Chondrocyte (in vitro differentiated cells): Measurements from ENCODE around the gene SEC31A. TPM values are rescaled to one million over a fixed set of nuclear protein-coding genes. Genes with fewer than 3 reads are reported as not detected.
A peak's percentile ranks its signal among the peaks of the same experiment; 100 is the strongest.
"Not testable (repeated sequence)": the region's sequence is repeated elsewhere in the genome, so short reads cannot be mapped to it uniquely, and the experiment has no call there.

Experiments
- DNase-seq: peaks from one replicate; pipeline ENCODE4 v3.0.0; 2021; ENCODE audit warnings: mixed read lengths, low spot score
- H3K27ac Mint-ChIP-seq: one replicate; pipeline ENCODE4 v1.8.0; 2021; ENCODE audit warnings: mild to moderate bottlenecking, moderate library complexity, mixed read lengths; ENCODE audit not compliant: unreplicated experiment
- H3K27me3 Mint-ChIP-seq: 2 replicates; pipeline ENCODE4 v1.8.0; 2021; ENCODE audit warnings: low read depth, mixed read lengths
- H3K36me3 Mint-ChIP-seq: 2 replicates; pipeline ENCODE4 v1.8.0; 2021; ENCODE audit warnings: low read depth, mixed read lengths
- H3K4me1 Mint-ChIP-seq: 2 replicates; pipeline ENCODE4 v1.8.0; 2021; ENCODE audit warnings: low read depth, mild to moderate bottlenecking, mixed read lengths
- H3K4me3 Mint-ChIP-seq: one replicate; pipeline ENCODE4 v1.8.0; 2021; ENCODE audit warnings: mild to moderate bottlenecking, moderate library complexity, mixed read lengths; ENCODE audit not compliant: unreplicated experiment
- H3K9me3 Mint-ChIP-seq: 2 replicates; pipeline ENCODE4 v1.8.0; 2021; ENCODE audit warnings: low read depth, mixed read lengths
- total RNA-seq: library from RNA; stranded (reverse); gene quantifications from 3 replicates; pipeline ENCODE4 v1.2.1, GENCODE V29; 2021
- TF ChIP-seq, protein P1 (sequence below): fragments of 200-600 bp; sonication (generic); IDR thresholded peaks from 2 replicates; pipeline ENCODE4 v1.5.0; 2021; ENCODE audit warnings: antibody characterized with exemption, mild to moderate bottlenecking, moderate library complexity

Gene SEC31A
- total RNA-seq, 1 donor from 2014 or later: 421 TPM

DNA sequence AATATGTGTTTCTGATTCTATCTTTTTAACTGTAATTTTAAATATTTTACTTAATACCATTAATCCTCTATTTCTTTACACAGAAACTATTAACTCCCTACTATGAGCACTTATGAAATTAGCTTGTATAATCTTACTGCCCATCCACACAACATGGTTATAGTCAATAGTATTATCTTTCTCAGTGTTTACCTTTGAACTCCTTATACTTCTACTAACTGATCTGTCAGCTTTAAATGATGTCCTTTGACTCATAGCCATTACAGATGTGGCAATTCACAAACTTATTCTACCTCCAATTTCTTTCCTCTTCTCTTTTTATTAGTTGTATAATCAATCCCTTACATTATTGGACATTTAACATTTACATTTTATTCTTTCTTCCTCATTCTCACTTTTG lies 5.5 kb downstream of the SEC31A start:
- H3K36me3 Mint-ChIP-seq: peaks cover 8% of the 10 kb centered on the region
- TF ChIP-seq, protein P1, sequence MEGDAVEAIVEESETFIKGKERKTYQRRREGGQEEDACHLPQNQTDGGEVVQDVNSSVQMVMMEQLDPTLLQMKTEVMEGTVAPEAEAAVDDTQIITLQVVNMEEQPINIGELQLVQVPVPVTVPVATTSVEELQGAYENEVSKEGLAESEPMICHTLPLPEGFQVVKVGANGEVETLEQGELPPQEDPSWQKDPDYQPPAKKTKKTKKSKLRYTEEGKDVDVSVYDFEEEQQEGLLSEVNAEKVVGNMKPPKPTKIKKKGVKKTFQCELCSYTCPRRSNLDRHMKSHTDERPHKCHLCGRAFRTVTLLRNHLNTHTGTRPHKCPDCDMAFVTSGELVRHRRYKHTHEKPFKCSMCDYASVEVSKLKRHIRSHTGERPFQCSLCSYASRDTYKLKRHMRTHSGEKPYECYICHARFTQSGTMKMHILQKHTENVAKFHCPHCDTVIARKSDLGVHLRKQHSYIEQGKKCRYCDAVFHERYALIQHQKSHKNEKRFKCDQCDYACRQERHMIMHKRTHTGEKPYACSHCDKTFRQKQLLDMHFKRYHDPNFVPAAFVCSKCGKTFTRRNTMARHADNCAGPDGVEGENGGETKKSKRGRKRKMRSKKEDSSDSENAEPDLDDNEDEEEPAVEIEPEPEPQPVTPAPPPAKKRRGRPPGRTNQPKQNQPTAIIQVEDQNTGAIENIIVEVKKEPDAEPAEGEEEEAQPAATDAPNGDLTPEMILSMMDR: no peak
- no peaks in the 10 kb centered on the region for H3K27me3 Mint-ChIP-seq
- H3K27ac Mint-ChIP-seq: peak overlapping the region; percentile 86
- peaks cover 60% of the 10 kb centered on the region for H3K4me1 Mint-ChIP-seq
- DNase-seq: no peak
- no peaks in the 10 kb centered on the region for H3K9me3 Mint-ChIP-seq
- peak overlapping the region; percentile 66 for H3K4me3 Mint-ChIP-seq

DNA sequence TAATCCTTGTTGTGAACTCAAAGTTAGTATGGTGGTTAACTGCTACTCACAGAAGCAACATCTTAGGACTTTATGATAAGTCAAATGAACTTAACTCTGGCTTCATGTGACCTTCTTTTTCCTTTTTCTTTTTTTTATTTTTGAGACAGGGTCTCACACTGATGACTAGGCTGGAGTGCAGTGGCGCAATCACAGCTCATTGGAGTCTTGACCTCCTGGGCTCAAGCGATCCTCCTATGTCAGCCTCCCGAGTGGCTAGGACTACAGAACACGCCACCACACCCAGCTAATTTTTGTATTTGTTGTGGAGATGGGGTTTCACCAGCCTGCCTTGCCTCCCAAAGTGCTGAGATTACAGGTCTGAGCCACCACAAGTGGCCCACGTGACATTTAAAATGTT lies 22.4 kb downstream of the SEC31A start:
- Mint-ChIP-seq H3K27me3 (no peaks in the 10 kb centered on the region), H3K9me3 (no peaks in the 10 kb centered on the region), H3K27ac (no peak overlapping the region), H3K4me1 (peaks cover 33% of the 10 kb centered on the region), H3K36me3 (peaks cover 41% of the 10 kb centered on the region), H3K4me3 (no peak overlapping the region)
- no peak for DNase-seq
- TF ChIP-seq, protein P1: no peak

DNA sequence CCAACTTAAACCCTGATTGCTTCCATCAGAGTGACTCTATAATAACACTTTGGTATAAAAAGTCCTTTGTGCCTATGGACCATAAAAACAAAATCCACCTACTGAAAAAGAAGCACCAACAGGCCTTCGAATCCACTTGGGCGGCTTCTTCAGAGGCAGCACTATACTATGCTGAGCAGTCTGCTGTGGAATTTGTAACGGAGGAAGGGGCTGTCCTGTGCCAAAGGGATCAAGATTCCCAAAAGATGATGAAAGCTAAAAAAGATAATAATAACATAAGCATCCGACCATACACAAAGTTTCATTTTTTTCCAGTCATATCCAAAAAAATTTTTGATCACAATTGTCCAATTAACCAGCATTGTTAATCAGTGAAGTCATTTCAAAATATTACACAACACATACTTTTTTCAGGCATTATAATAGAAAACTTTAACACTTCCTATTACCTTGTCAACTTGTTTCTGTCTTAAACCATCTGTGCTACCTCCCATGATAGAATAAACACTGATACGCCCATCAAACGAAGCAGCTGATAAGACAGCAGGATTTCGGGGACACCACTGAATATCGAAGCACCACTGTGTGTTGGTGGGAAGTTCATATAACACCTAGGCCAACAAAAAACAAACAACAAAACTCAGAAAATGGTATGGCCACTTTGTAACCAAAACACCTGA lies 24.1 kb downstream of the SEC31A start:
- Mint-ChIP-seq H3K9me3 (no peaks in the 10 kb centered on the region), H3K27me3 (no peaks in the 10 kb centered on the region), H3K4me1 (peaks cover 39% of the 10 kb centered on the region), H3K27ac (peak overlapping the region; percentile 96), H3K36me3 (peaks cover 44% of the 10 kb centered on the region), H3K4me3 (no peak overlapping the region)
- TF ChIP-seq, protein P1: no peak
- no peak for DNase-seq

DNA sequence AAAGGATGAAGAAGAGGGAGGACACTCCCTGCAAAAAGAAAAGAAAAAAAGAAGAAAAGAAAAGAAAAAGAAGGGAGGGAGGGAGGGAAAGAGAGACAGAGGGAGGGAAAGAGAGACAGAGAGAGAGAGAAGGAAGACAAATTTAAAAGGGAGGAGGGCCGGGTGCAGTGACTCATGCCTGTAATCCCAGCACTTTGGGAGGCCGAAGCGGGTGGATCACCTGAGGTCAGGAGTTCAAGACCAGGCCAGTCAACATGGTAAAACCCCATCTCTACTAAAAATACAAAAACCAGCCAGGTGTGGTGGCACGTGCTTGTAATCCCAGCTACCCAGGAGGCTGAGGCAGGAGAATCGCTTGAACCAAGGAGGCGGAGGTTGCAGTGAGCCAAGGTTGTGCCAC lies 24.9 kb downstream of the SEC31A start:
- not testable (repeated sequence) for H3K27me3 Mint-ChIP-seq, H3K4me3 Mint-ChIP-seq, DNase-seq, H3K9me3 Mint-ChIP-seq
- Mint-ChIP-seq H3K27ac (peak overlapping the region; percentile 96), H3K36me3 (peaks cover 48% of the 10 kb centered on the region), H3K4me1 (peaks cover 46% of the 10 kb centered on the region)

DNA sequence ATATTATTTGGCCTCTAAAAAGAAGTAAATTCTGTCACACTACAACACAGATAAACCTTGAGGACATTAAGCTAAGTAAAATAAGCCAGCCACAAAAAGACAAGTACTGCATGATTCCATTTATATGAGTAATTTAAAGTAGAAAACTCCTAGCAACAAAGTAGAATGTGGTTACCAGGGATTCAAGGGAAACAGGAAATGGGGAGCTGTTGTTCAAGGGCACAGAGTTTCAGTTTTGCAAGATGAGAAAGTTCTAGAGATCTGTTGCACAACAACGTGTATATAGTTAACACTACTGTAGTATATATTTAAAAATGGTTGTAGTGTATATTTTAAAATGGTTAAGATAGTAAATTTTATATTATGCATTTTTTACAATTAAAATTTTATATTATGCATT lies 25.4 kb downstream of the SEC31A start:
- H3K4me1 Mint-ChIP-seq: peaks cover 46% of the 10 kb centered on the region
- no peak overlapping the region for H3K4me3 Mint-ChIP-seq
- H3K36me3 Mint-ChIP-seq: peaks cover 45% of the 10 kb centered on the region
- no peaks in the 10 kb centered on the region for H3K27me3 Mint-ChIP-seq
- H3K27ac Mint-ChIP-seq: peak overlapping the region; percentile 96
- no peaks in the 10 kb centered on the region for H3K9me3 Mint-ChIP-seq
- no peak for DNase-seq
- TF ChIP-seq, protein P1: no peak

DNA sequence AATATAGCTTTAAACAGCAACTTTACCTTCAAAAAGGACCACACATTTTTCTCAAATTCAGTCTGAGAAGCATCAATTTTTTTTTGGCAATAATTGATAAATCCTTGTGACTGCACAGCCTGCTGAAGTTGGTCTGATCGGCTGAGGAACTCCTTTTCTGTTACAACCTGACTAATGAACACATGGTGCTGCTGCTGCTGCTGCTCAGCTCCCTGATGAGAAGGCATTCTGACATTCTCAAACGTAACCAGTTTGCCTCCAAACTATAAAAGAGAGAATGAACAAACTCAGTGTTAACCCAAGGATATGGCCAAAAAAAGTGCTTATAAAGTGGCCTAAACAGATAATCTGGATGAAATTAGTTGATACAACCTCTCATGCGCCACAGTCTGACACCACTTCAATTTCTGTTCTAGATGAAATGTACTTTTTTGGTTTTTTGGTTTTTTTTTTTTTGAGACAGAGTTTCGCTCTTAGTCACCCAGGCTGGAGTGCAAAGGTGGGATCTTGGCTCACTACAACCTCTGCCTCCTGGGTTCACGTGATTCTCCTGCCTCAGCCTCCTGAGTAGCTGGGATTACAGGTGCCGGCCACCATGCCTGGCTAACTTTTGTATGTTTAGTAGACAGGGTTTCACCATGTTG lies 26.5 kb downstream of the SEC31A start:
- peaks cover 46% of the 10 kb centered on the region for H3K4me1 Mint-ChIP-seq
- peak overlapping the region; percentile 87 for H3K27ac Mint-ChIP-seq

More for the DNA sequence above, 26.5 kb downstream of the SEC31A start:
- TF ChIP-seq, protein P1: no peak
- H3K36me3 Mint-ChIP-seq: peaks cover 37% of the 10 kb centered on the region
- no peak for DNase-seq
- no peaks in the 10 kb centered on the region for H3K27me3 Mint-ChIP-seq
- no peak overlapping the region for H3K4me3 Mint-ChIP-seq
- no peaks in the 10 kb centered on the region for H3K9me3 Mint-ChIP-seq
